OCI-M1 (cell line): ENCODE measurements around the gene TNP1.

ENCODE experiments used
- DNase-seq: peaks from one replicate; lab custom pipeline; 2025; lab: John Stamatoyannopoulos, UW

The TNP1 gene

DNA sequence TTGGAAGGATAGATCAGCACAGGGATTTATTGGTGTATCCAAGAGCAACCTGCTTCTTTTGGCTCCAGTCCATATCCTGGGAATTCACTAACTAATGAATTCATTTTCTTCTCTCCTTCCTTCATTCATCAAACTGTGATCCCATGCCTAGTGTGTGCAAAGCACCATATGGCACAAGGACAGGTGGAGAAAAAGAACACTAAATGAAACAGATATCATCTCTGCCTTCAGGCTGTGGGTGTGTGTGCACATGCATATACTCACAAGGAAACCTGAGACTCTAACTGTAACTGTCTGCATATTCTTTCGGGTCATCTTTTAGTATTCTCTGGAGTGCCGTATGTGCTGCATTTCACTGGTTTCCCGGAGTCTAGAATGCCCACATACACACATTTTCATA lies 20.2 kb downstream of the TNP1 start:
- DNase-seq: no peak

DNA sequence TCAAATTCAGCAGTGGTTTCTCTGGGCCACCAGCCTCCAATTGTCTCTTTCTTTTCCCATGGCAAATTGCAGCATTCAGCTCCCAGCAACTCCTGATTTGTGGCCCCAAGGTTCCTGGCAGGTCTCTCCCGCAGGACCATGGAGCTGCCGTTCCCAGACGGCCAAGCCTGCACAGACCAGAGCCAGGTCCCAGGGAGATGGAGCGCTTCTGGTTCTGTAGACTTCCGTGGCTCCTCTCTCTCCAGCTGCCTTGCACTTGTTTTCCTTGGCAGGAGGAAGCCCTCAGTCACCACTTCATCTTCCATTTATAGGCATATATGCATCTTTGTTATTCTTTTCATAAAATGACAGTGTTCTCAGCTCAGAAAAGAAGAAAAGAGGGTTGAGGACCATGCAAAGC lies 21.7 kb downstream of the TNP1 start:
- DNase-seq: no peak

- DNase-seq: no peak
Observed at GRCh38 chr2:216837740-216838139, 22.1 kb downstream of the TNP1 start.

GRCh38 chr2:216833061-216833460 lies 26.8 kb downstream of the TNP1 start:
- DNase-seq: no peak

DNA sequence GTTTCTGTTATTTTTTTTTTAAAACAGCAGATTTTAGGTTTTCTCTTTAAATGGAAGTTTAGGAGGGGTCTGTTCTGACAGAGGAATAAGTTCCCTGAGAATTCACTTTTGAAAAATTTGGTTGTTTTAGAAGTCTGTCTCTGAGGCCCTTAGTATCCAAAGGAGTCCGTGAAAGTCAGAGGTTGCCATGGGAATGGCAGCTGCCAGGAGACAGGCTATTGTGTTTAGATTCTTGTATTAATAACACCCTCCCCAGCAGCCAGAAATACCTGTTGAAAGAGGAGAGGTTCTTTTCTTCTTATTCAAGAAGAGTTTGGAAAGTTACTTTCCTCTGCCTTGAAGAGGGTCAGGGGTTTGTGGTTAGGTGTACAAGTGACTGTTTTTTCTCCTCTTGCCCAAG lies 29.5 kb downstream of the TNP1 start:
- no peak for DNase-seq

GRCh38 chr2:216829533-216829932 lies 30.3 kb downstream of the TNP1 start:
- DNase-seq: peak; percentile 52

DNA sequence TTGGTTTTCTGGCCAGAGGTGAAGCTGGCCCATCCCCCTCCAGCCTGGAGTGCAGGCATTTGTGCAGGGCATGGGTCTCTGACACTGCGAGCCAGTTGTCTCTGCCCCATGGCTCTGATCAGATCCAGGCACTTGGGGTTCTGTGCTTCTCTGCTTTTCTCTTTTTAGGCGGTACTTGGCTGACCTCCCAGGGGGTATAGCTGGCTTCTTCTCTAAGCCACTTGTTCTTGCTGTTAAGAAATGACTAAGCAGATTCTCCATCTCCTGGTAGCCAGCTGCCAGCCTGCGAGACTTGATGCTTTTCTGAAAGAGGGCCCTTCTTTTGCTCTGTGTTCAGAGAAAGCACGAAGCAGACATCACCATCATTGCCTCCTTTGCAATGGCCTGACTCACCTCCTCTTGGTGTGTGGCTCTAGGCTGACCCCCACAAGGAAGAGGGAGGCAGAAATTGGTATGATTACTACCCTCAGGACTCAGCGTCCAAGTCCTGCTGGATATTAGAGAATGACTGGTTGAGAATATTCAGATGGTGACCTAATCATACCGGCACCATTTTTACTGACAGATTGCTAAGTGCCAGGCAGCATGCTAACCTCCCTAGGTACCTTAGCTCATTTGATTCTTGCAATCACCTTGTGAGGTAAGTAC lies 32.7 kb downstream of the TNP1 start:
- peak; percentile 34 for DNase-seq

GRCh38 chr2:216822470-216822869 lies 37.4 kb downstream of the TNP1 start:
- no peak for DNase-seq

DNA sequence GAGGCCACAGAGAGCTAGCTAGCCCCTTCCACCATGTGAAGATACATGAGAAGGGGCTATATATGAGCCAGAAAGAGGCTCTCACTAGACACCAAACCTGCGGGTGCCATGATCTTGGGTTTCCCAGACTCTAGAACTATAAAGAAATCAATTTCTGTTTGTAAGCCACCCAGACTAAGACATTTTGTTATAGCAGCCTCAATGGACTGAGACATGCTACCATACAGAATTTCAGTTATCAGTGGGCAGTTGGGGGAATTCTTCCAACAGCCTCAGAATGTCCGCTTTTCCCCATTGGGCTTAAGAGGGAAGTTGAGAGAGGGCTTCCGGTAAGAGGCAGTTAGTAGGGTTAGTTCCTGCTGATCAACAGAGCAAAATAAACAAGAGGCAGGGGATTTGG lies 39.2 kb downstream of the TNP1 start:
- DNase-seq: no peak

DNA sequence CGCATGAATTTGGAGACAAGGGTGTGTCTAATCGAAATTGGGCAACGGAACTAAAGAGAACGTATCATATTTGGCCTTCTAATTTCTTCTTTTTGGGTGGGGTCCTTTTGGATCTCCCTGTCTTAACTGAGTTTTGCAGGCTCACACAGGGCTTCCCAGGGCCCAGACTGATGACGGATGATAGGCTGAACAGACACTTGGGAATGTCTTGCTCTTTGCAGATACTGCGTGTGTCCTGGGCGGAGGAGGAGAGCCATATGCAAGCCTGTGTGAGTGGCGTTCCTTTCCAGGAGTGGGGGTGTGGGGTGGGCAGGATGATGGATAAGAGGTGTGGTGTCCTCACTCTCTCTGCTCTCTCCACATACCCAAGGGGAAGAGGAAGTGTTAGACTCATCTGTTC lies 40.1 kb downstream of the TNP1 start:
- no peak for DNase-seq

DNA sequence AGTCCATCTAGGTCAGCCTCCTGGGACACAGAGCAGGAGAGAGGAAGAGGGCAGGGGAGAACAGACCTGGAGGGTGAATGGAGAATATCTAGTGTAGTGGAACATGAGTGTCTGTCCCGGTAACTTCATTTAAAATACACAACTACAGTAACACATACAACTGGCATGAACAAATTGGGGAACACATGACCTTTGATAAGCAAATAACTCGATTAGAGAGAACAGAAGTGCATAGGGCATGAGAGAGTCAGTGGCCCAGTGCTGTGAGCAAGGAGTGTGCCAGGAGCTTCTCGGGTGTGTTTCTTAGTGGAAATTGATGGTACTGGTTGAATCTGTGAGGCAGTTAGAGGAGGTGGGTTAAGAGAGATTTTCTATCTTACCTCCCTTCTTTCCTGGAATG lies 40.8 kb downstream of the TNP1 start:
- DNase-seq: no peak

DNA sequence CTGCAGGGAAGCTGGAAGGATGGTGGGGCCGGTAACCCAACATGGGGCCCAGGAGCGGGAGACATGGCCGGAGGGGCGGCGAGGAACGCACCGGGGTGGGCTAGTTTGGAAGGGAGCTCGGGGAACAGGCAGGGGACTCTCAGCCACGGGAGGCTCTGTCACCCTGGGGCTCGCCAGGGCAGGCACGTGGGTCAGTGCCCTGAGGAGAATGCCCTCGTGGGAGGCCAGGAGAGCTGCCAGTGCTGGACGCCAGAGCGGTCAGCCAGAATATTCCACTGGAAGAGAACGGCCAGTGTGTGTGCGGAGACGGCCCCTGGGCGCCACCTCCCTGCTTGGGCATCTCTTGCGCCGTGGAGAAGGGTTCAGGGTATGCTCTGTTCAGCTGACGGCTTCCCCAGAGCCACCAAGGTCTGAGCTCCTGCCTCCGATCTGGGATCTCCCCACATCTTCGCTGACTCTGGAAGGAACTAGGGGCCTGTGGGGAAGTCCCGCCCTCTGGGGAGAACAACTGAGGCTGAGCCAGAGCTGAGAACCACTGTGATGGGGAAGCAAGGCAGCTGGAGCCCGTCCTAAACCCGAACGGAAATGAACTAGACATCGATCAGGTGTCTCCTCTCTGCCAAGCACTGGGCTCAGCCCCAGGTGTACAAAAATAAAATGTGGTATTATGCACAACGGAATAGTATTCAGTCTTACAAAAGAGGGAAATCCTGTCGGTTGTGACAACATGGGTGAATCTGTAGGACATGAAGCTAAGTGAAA lies 49.3 kb downstream of the TNP1 start:
- no peak for DNase-seq
